HG02970 (cell line): ENCODE measurements around the gene DBNL.
"Not testable (repeated sequence)": the region's sequence is repeated elsewhere in the genome, so short reads cannot be mapped to it uniquely, and the experiment has no call there.

Experiments used
- ATAC-seq: cut with Tn5 transposase; IDR thresholded peaks from one replicate; pipeline ENCODE4 v1.9.1; 2021; ENCODE audit warnings: mild to moderate bottlenecking, moderate library complexity, moderate number of reproducible peaks; ENCODE audit not compliant: unreplicated experiment, low FRiP score

DBNL gene

DNA sequence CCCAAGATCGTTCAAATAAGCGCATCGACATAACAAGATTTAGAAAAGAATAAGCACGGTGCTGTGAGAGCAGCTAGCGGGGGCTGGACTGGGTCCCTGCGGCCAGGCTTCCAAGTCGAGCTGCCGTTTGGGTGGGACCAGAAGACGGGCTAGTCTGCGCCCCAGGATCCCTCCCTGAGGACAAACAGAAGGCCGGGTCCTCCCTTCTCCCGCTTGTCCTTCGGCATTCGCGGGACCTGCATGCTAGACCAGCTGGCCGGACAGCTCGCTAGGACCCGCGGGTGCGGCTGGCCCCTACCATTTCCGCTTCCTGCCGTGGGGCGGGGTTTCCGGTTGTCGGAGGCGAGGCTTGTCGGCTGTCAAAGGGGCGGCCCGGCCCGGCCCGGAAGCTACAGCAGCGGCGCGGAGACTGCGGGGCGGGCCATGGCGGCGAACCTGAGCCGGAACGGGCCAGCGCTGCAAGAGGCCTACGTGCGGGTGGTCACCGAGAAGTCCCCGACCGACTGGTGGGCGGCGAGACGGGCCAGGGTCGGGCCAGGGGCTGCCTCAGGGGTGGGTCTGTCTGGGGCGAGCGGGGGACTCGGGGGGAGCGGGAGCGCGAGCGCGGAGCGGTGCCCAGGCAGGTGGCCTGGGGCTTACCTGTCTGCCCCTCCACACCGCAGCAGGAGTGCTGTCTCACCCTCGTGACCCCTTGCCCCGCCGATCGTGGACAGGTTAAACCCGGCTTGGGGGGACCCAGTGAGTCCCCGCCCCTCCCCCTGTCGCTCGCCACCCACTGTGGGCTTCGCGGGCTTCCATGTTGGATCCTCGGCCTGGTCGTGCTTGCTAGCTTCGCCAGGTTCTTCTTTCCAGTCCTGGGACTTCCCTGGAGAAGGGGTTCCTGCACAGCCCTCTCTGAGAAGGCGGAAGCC is at the start of gene DBNL:
Gene DBNL, plus strand, starts transcription at position 388 of the 911 bp plus-strand sequence. Its CDS starts 36 bp downstream, at position 424.
- peak; percentile 60 for ATAC-seq

DNA sequence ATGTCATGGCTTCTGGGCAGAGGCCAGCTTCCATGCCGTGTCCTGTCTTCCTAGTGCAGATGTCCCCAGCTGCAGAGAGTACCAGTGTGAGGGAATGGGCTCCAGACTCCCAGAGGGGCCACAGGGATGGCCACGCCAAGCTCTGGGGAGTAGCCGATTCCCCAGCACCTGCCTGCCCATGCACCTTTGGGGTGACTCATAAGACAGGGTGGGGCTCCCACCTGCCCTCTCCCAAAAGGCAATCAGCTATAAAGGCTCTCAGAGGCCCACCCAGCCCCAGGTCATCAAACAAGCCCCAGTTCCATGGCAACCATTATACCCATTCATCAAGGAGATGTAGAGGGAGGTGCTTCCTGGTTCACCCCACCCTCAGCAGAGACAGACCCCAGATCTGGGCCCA is 47.0 kb upstream of the DBNL start, which contains the start of gene SPDYE1:
Gene SPDYE1, plus strand, starts transcription at position 366 of the 400 bp plus-strand sequence. CDS start 2,053 bp downstream, outside the sequence.
- ATAC-seq, result not testable (repeated sequence)

GRCh38 chr7:44012081-44012480 is 32.4 kb upstream of the DBNL start:
- ATAC-seq, result not testable (repeated sequence)

DNA sequence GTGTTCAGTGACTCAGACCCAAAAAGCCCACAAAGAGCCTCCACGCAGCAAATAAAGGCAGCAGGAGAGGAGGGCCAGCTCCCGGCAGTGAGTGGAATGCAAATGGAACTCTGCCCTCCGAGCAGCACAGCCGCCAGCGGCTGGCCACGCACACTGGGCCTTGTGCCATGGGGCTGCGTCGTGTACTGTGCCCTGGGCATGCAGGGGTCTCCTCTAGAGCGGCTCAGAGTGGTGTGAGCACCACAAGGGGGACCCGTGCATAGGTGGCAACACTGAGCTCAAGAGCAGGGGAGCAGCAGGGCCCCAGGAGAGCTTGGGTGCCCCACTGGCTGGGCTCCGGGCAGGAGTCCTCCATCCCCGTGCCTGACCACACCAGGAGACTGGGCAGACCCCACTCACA is 29.4 kb upstream of the DBNL start:
- ATAC-seq, result not testable (repeated sequence)

- peak; percentile 96 for ATAC-seq
These were observed 25.4 kb upstream of the DBNL start for GRCh38 chr7:44018857-44019807.

- not testable (repeated sequence) for ATAC-seq
These were observed 24.7 kb upstream of the DBNL start for GRCh38 chr7:44019825-44020224.

DNA sequence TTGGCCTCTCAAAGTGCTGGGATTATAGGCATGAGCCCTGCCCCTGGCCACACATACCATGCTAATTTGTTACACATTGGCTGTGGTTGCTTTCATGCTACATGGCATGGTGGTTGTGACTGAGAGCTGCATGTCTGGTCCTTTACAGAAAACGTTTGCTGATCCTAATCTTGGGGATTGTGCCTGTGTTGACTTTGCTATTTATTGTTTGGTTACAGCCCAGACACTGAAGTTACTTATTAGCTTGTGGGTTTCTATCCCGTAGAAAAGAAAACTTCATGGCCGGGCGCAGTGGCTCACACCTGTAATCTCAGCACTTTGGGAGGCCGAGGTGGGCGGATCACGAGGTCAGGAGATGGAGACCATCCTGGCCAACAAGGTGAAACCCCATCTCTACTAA is 22.4 kb upstream of the DBNL start:
- not testable (repeated sequence) for ATAC-seq

- ATAC-seq, result not testable (repeated sequence)
These were observed 21.6 kb upstream of the DBNL start for GRCh38 chr7:44022796-44023467.

- not testable (repeated sequence) for ATAC-seq
These were observed 15.1 kb upstream of the DBNL start for GRCh38 chr7:44029433-44029832.

DNA sequence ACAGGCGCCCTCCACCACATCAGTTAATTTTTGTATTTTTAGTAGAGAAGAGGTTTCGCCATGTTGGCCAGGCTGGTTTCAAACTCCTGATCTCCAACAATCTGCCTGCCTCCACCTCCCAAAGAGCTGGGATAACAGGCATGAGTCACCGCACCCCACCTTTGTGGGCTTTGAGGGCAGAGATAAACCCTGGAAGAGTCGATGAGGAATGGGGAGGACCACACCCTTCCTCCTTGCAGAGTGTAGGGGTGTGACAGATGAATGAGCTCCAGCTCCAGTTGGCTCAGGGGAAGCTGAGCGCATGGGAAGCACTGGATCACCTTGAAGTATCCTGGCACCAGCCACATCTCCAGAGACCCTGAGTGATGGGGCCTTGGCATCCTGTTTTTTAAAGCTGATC is 14.5 kb upstream of the DBNL start:
- not testable (repeated sequence) for ATAC-seq

GRCh38 chr7:44031319-44031718 is 13.2 kb upstream of the DBNL start:
- not testable (repeated sequence) for ATAC-seq

GRCh38 chr7:44032031-44032430 is 12.5 kb upstream of the DBNL start:
- ATAC-seq, result not testable (repeated sequence)

DNA sequence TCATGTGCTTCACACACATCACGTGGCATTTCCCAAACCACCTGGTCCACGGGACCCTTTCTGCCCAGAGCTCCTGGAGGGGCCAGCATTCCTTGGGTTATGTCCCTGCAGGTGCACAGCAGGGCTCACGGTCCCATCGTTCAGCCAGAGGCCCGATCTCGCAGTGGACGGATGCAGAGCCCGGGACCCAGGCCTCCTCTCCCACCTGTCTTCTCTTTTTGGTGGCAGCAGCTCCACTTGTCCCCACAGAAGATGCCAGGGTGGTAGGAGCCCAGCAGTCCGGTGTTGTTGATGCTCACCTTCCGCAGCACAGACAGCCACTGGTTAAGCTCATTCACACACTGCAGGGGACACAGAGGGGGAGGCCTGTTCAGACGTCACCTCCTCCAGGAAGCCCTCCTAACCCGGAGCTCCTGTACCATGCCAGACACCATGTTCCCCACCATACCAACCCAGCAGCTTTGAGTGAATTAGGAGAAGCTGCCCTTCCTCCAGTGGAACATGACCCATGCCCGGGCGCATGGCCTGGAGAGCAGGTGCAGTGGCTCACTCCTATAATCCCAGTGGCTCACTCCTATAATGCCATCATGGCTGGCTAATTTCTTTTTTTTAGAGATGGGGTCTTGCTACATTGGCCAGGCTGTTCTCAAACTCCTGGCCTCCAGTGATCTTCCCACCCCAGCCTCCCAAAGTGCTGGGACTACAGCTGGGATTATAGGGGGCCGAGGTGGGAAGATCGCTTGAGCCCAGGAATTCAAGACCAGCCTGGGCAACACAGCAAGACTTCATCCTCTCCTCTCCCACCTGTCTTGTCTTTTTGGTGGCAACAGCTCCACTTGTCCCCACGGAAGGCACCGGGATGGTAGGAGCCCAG is 10.3 kb upstream of the DBNL start:
- not testable (repeated sequence) for ATAC-seq

DNA sequence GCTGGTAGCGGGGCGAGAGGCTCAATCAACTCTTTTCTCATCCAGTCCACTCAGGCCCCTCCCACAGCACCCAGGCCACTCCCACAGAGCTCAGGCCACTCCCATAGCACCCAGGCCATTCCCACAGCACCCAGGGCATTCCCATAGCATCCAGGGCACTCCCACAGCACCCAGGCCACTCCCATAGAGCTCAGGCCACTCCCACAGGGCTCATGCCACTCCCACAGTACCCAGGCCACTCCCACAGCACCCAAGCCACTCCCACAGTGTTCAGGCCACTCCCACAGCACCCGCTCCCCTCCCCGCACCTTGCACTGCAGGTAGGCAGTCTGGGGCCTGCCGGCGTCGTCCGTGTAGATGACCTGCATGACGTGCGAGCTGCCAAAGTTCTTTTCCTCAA is 8.1 kb upstream of the DBNL start:
- not testable (repeated sequence) for ATAC-seq

GRCh38 chr7:44037951-44038350 is 6.6 kb upstream of the DBNL start:
- ATAC-seq, result not testable (repeated sequence)

DNA sequence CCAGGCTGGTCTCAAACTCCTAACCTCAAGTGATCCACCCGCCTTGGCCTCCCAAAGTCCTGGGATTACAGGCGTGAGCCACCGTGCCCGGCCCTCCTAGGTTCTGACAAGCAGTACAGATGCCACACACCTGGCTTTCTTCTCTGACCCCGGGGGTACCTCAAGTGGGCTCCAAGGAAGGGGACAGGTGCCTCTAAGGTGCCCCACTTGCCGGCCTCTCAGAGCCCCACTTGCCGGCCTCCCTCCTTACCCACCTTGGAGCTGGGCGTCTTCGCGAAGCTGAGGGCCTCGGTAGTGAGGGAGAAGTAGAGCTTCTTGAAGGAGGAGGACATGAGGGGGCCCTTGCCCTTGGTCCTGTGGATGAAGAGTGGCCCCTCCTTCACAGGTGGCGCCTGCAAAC is 5.9 kb upstream of the DBNL start:
- ATAC-seq, result not testable (repeated sequence)

DNA sequence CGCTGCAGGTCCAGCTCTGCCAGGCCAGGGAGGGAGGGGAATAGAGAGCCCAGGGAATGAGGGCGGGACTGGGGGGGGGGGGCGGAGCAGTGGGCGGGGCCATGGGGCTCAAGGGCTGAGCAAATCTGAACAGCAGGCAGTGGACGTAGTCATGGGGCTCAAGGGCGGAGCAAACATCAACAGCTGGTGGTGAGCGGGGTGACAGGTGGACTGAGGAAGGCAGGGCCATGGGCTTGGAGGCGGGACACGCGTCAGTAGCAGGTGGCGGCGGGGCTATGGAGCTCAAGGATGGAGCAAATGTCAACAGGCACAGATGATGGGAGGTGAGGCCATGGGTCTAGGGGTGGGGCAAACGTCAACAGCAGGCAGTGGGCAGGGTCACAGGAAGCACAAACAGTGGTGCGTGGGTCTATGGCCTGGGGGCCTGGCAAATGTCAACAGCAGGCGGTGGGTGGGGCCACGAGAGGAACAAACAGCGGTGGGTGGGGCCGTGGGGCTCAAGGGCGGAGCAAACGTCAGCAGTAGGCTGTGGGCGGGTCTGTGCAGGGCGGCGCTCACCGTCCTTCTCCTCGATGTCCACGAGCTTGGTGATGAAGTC is 5.4 kb upstream of the DBNL start:
- peak; percentile 45 for ATAC-seq

DNA sequence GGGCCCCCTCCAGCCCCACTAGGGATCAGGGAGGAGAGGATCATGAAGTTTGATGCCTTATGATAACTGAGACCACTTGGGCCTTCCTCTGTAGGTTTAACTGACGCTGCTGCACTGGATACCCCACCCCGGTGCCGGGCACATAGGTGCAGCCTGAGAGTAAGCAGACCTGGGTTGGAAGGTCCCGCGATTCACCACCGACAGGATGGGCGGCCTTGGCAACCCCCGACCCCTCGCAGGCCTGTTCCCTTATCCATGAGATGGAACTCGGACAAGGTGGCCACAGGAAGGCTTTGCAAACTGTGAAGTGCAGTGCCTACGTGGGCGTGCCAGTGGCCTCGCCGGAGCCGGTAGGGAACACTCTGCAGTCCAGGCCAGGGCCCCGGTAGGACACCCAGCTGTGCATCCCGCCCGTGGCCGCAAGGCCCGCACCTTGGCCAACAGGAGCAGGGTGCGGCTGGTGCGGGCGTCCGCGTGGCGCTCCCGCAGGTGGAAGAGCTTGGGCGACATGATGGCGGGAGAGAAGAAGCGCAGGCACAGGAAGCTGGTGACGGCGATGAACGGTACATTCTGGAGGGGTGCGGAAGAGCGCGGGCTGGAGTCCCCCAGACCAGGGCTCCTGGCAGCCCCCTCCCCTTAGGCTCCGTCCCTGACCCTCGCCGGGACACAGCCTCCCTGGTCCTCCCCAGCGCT is 4.6 kb upstream of the DBNL start:
- ATAC-seq, result not testable (repeated sequence)
